ENCODE measurements around the gene SPDYE18.
"Not testable (repeated sequence)": the region's sequence is repeated elsewhere in the genome, so short reads cannot be mapped to it uniquely, and the experiment has no call there.

SPDYE18 gene

DNA sequence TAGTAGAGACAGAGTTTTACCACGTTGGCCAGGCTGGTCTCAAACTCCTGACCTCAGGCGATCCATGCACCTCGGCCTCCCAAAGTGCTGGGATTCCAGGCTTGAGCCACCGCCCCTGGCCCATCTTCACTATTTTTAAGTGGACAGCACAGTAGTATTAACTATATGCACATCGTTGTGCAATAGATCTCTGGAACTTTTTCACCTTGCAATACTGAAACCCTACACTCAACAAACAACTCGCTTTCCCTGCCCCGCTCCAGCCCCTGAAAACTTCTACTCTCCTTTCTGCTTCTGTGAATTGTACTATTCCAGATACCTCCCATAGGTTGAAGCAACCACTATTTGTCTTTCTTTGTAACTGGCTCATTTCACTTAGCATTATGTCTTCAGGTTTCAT is 3.5 kb upstream of the SPDYE18 start:
- H3K4me3 ChIP-seq (ENCODE audit: control insufficient read depth in 1 of 7, extremely low read depth in 1 of 7, insufficient read depth in 4 of 7, low read depth in 2 of 7, low read length in 6 of 7); H3K9me3 ChIP-seq (ENCODE audit: control extremely low read depth in 1 of 5, control insufficient read depth in 4 of 5, insufficient read depth in 2 of 5, low read depth in 1 of 5, low read length in 4 of 5); H3K27ac ChIP-seq (ENCODE audit: insufficient read depth in 1 of 2, low read depth in 1 of 2, low read length in 2 of 2, poor library complexity in 1 of 2, severe bottlenecking in 2 of 2); H3K36me3 ChIP-seq (ENCODE audit: control insufficient read depth in 4 of 4, insufficient read depth in 4 of 4, low read length in 3 of 4); CTCF ChIA-PET; H3K27me3 ChIP-seq (replicated peaks in 2 of 5; ENCODE audit: control insufficient read depth in 4 of 5, insufficient read depth in 5 of 5, low read length in 4 of 5); DNase-seq; H3K4me1 ChIP-seq (ENCODE audit: control extremely low read depth in 1 of 4, control insufficient read depth in 4 of 4, insufficient read depth in 4 of 4, low read length in 3 of 4); POLR2A ChIA-PET: not testable (repeated sequence)
- WGBS (ENCODE audit: insufficient coverage): 83% methylated on average over 3 of the region's 7 CpGs

DNA sequence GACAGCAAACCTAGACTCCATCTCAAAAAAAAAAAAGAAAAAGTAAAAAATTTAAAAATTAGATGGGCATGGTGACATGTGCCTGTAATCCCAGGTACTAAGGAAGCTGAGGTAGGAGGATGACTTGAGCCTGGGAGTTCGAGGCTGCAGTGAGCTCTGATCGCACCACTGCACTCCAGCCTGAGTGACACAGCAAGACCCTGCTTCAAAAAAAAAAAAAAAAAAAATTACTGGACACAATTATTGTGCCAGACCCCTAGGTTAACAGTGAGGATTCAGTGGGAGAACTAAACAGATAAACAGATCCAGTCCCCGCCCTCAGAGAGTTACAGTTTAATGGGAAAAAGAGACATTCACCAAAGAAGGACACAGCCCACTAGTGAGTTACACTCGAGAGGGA is 1.4 kb upstream of the SPDYE18 start:
- H3K4me1 ChIP-seq (ENCODE audit: control extremely low read depth in 1 of 4, control insufficient read depth in 4 of 4, insufficient read depth in 4 of 4, low read length in 3 of 4); DNase-seq; H3K27me3 ChIP-seq (replicated peaks in 2 of 5; ENCODE audit: control insufficient read depth in 4 of 5, insufficient read depth in 5 of 5, low read length in 4 of 5); H3K27ac ChIP-seq (ENCODE audit: insufficient read depth in 1 of 2, low read depth in 1 of 2, low read length in 2 of 2, poor library complexity in 1 of 2, severe bottlenecking in 2 of 2); H3K9me3 ChIP-seq (ENCODE audit: control extremely low read depth in 1 of 5, control insufficient read depth in 4 of 5, insufficient read depth in 2 of 5, low read depth in 1 of 5, low read length in 4 of 5); H3K36me3 ChIP-seq (ENCODE audit: control insufficient read depth in 4 of 4, insufficient read depth in 4 of 4, low read length in 3 of 4); H3K4me3 ChIP-seq (ENCODE audit: control insufficient read depth in 1 of 7, extremely low read depth in 1 of 7, insufficient read depth in 4 of 7, low read depth in 2 of 7, low read length in 6 of 7); CTCF ChIA-PET; POLR2A ChIA-PET: not testable (repeated sequence)
- WGBS (ENCODE audit: insufficient coverage): 100% methylated on average over 1 of the region's 4 CpGs

DNA sequence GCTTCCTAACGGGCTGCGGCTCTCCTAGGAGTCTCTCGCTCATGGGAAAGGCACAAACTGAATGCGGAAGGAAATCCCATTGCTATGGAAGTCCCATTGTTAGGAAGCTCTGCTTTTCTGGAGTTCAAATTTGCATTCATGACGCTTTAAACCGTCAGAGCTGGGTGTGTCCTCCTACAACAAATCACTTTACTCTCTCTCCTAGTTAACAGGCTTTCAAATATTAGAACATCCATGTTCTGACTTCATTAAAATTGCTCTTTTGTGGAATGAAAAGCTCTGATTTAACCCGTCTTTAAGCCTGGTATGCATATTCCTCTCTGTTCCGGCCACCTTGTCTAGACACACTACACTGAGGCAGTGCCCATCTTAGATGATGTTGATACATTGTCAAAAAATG is 30.1 kb downstream of the SPDYE18 start, which contains the start of gene SPDYE17:
TSS of gene SPDYE17 (minus strand) at position 101 of the 400 bp plus-strand sequence. CDS start 1,791 bp downstream, outside the sequence.
- H3K27ac ChIP-seq (ENCODE audit: insufficient read depth in 1 of 2, low read depth in 1 of 2, low read length in 2 of 2, poor library complexity in 1 of 2, severe bottlenecking in 2 of 2); CTCF ChIA-PET; H3K36me3 ChIP-seq (ENCODE audit: control insufficient read depth in 4 of 4, insufficient read depth in 4 of 4, low read length in 3 of 4); H3K4me3 ChIP-seq (ENCODE audit: control insufficient read depth in 1 of 7, extremely low read depth in 1 of 7, insufficient read depth in 4 of 7, low read depth in 2 of 7, low read length in 6 of 7); H3K9me3 ChIP-seq (ENCODE audit: control extremely low read depth in 1 of 5, control insufficient read depth in 4 of 5, insufficient read depth in 2 of 5, low read depth in 1 of 5, low read length in 4 of 5); DNase-seq; H3K27me3 ChIP-seq (replicated peaks in 2 of 5; ENCODE audit: control insufficient read depth in 4 of 5, insufficient read depth in 5 of 5, low read length in 4 of 5); POLR2A ChIA-PET; H3K4me1 ChIP-seq (ENCODE audit: control extremely low read depth in 1 of 4, control insufficient read depth in 4 of 4, insufficient read depth in 4 of 4, low read length in 3 of 4): not testable (repeated sequence)
- WGBS (ENCODE audit: insufficient coverage): no CpG with 5 or more reads among the region's 8 CpGs

DNA sequence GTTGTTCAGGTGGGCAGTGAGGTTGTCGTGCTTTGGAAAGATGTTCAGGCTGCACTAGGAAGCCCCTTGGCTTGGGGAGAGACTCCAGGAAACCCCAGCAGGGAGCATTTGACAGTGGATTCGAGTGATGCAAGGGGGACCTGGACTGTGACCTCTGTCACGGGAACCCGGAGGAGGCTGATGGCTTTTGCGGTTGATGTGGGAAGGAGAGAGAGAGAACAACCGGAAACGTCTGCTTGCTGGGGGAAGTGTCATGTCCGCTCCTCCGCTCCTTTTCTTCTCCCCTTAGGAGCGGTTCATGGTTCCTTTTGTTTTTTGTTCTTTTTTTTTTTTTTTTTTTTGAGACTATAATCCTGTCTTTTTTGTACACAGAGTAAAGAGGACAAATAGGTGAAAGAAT is 36.0 kb downstream of the SPDYE18 start:
- CTCF ChIA-PET; H3K4me3 ChIP-seq (ENCODE audit: control insufficient read depth in 1 of 7, extremely low read depth in 1 of 7, insufficient read depth in 4 of 7, low read depth in 2 of 7, low read length in 6 of 7); H3K4me1 ChIP-seq (ENCODE audit: control extremely low read depth in 1 of 4, control insufficient read depth in 4 of 4, insufficient read depth in 4 of 4, low read length in 3 of 4); DNase-seq; H3K36me3 ChIP-seq (ENCODE audit: control insufficient read depth in 4 of 4, insufficient read depth in 4 of 4, low read length in 3 of 4); H3K9me3 ChIP-seq (ENCODE audit: control extremely low read depth in 1 of 5, control insufficient read depth in 4 of 5, insufficient read depth in 2 of 5, low read depth in 1 of 5, low read length in 4 of 5); H3K27me3 ChIP-seq (replicated peaks in 2 of 5; ENCODE audit: control insufficient read depth in 4 of 5, insufficient read depth in 5 of 5, low read length in 4 of 5); POLR2A ChIA-PET; H3K27ac ChIP-seq (ENCODE audit: insufficient read depth in 1 of 2, low read depth in 1 of 2, low read length in 2 of 2, poor library complexity in 1 of 2, severe bottlenecking in 2 of 2): not testable (repeated sequence)
- no CpG with 5 or more reads among the region's 10 CpGs for WGBS (ENCODE audit: insufficient coverage)

DNA sequence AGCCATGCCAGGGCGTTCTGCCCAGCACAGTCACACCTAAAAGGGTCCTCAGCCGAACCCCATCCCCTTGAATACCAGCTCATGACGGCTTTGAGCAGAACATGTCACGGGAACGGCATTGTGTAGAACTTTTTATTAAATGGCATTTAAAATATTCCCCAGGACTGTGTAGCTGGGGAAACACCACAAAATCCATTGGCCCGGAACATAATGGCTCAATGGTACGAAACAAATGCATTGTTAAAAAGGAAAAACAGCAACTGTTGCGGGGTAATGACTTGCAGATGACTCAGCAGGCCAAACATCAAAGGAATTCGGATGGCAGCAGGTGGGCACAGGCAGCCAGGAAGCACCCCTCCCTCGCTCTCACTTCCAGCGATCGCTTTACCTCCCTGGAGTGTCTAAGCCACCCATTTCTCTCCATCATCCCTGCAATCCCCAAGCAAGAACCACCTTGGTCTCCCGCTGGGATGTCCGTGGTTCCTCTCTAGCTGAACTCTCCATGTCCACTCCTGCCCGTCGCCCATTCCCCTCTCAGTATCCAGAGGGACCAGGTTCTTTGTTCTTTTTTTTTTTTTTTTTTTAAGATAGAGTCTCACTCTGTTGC is 52.2 kb downstream of the SPDYE18 start:
- peak in 1 of 3 donors; percentile 62 for DNase-seq
- H3K4me3 ChIP-seq (ENCODE audit: control insufficient read depth in 1 of 7, extremely low read depth in 1 of 7, insufficient read depth in 4 of 7, low read depth in 2 of 7, low read length in 6 of 7); H3K9me3 ChIP-seq (ENCODE audit: control extremely low read depth in 1 of 5, control insufficient read depth in 4 of 5, insufficient read depth in 2 of 5, low read depth in 1 of 5, low read length in 4 of 5); H3K27ac ChIP-seq (ENCODE audit: insufficient read depth in 1 of 2, low read depth in 1 of 2, low read length in 2 of 2, poor library complexity in 1 of 2, severe bottlenecking in 2 of 2); H3K4me1 ChIP-seq (ENCODE audit: control extremely low read depth in 1 of 4, control insufficient read depth in 4 of 4, insufficient read depth in 4 of 4, low read length in 3 of 4); POLR2A ChIA-PET; CTCF ChIA-PET; H3K36me3 ChIP-seq (ENCODE audit: control insufficient read depth in 4 of 4, insufficient read depth in 4 of 4, low read length in 3 of 4); H3K27me3 ChIP-seq (replicated peaks in 2 of 5; ENCODE audit: control insufficient read depth in 4 of 5, insufficient read depth in 5 of 5, low read length in 4 of 5): not testable (repeated sequence)
- WGBS (ENCODE audit: insufficient coverage): no CpG with 5 or more reads among the region's 16 CpGs

DNA sequence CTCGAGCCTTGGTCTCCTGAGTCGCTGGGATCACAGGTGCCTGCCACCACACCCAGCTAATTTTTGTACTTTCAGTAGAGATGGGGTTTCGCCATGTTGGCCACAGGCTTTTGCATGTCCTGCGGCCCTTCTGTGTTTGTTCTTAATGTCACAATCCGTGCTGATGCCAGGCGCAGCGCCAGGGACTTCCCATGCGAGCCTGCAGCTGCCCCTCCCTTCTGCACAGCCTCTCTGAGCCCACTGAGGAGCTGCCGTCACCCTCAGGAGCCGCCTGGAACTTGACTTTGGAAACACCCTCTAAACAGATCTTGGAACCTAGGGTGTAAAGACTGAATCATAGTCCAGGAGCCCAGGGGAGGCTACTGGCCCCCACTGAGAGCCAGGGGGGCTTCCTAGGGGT is 54.4 kb downstream of the SPDYE18 start:
- WGBS (ENCODE audit: insufficient coverage): 97% methylated on average over 8 of the region's 10 CpGs
- H3K36me3 ChIP-seq (ENCODE audit: control insufficient read depth in 4 of 4, insufficient read depth in 4 of 4, low read length in 3 of 4); CTCF ChIA-PET; POLR2A ChIA-PET; H3K27ac ChIP-seq (ENCODE audit: insufficient read depth in 1 of 2, low read depth in 1 of 2, low read length in 2 of 2, poor library complexity in 1 of 2, severe bottlenecking in 2 of 2); H3K4me3 ChIP-seq (ENCODE audit: control insufficient read depth in 1 of 7, extremely low read depth in 1 of 7, insufficient read depth in 4 of 7, low read depth in 2 of 7, low read length in 6 of 7); H3K4me1 ChIP-seq (ENCODE audit: control extremely low read depth in 1 of 4, control insufficient read depth in 4 of 4, insufficient read depth in 4 of 4, low read length in 3 of 4); H3K27me3 ChIP-seq (replicated peaks in 2 of 5; ENCODE audit: control insufficient read depth in 4 of 5, insufficient read depth in 5 of 5, low read length in 4 of 5); H3K9me3 ChIP-seq (ENCODE audit: control extremely low read depth in 1 of 5, control insufficient read depth in 4 of 5, insufficient read depth in 2 of 5, low read depth in 1 of 5, low read length in 4 of 5): not testable (repeated sequence)
- DNase-seq: peak in 1 of 3 donors; percentile 24

DNA sequence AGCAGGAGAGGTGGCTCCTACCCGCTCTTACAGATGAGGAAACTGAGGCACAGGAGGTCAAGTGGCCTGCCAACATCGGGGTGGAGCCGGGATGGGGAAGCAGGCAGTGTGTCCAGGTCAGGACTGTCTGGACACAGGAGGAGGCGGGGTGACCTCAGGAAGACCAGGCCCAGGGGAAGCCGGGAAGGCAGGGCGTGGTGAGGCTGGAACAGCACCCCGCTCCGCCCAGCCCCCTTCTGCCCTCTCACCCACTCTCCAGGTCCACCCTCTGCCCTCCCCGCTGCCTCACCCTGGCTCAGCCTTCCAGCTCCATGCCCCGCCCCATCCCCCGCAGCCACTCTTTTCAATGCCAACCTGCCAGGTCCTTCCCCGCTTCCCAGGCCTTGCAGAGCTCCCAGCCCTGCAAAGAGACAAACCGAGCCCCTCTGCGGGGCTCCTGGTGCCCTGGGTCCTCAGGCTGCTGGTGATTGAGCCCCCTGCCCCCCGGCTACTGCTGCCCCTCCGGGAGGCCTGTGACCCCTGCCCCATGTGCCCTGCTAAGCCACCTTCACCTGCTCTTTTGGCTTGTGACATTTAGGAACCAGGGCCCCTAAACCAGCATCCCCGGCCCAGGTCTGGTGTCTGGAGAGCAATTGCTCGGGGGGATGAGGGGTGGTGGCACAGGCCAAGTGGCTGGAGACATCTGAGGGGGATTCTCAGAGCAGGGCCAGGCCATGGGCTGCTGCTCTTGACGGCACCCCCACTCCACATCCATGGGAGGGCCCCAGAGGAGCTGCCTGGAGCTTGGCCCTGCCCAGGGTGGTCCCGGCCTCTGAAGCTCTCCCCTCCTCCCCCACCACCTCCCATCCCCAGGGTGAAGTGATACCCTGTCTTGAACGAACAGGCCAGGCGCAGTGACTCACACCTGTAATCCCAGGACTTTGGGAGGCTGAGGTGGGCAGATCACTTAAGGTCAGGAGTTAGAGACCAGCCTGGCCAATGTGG is 55.9 kb downstream of the SPDYE18 start:
- H3K4me1 ChIP-seq (ENCODE audit: control extremely low read depth in 1 of 4, control insufficient read depth in 4 of 4, insufficient read depth in 4 of 4, low read length in 3 of 4); DNase-seq; H3K27ac ChIP-seq (ENCODE audit: insufficient read depth in 1 of 2, low read depth in 1 of 2, low read length in 2 of 2, poor library complexity in 1 of 2, severe bottlenecking in 2 of 2); H3K9me3 ChIP-seq (ENCODE audit: control extremely low read depth in 1 of 5, control insufficient read depth in 4 of 5, insufficient read depth in 2 of 5, low read depth in 1 of 5, low read length in 4 of 5); H3K27me3 ChIP-seq (replicated peaks in 2 of 5; ENCODE audit: control insufficient read depth in 4 of 5, insufficient read depth in 5 of 5, low read length in 4 of 5); H3K36me3 ChIP-seq (ENCODE audit: control insufficient read depth in 4 of 4, insufficient read depth in 4 of 4, low read length in 3 of 4); POLR2A ChIA-PET; CTCF ChIA-PET; H3K4me3 ChIP-seq (ENCODE audit: control insufficient read depth in 1 of 7, extremely low read depth in 1 of 7, insufficient read depth in 4 of 7, low read depth in 2 of 7, low read length in 6 of 7): not testable (repeated sequence)
- WGBS (ENCODE audit: insufficient coverage): 95% methylated on average over 2 of the region's 22 CpGs
